Adrenal gland (tissue), 5 donors: Measurements from ENCODE around the gene ARFGEF3.

ENCODE experiments used
- CTCF ChIP-seq, 6 experiments: fragments of 450-650 bp in 4 of 6; fragments of 200-600 bp in 2 of 6; sonication (generic) in 1 of 6; IDR thresholded peaks; 1 replicate in 5 of 6; 2 replicates in 1 of 6; pipeline versions ENCODE4 v1.5.1 to v1.8.0; 2016 to 2021; ENCODE audit warnings: antibody characterized with exemption in 6 of 6, mild to moderate bottlenecking in 2 of 6, moderate library complexity in 1 of 6
- POLR2A ChIP-seq, 2 donors: fragments of 450-650 bp; IDR thresholded peaks; one replicate each; pipeline ENCODE4 v1.6.1; 2017; ENCODE audit warnings: antibody characterized with exemption in 2 of 2, mild to moderate bottlenecking in 2 of 2, moderate library complexity in 1 of 2
- donor health status: DM: no; HTN: no; CAD: no.

GRCh38 chr6:138341176-138341575 lies 179.4 kb downstream of the ARFGEF3 start:
- TF ChIP-seq CTCF (IDR thresholded peaks at IDR 0.05) (no peak), POLR2A (IDR thresholded peaks at IDR 0.05) (no peak)
